SU-DHL-6 (cell line): ENCODE data around the gene KCNJ9.
"Not testable (repeated sequence)": the region's sequence is repeated elsewhere in the genome, so short reads cannot be mapped to it uniquely, and the experiment has no call there.

Source experiments
- H2AFZ ChIP-seq: fragments of 200-600 bp; sonication (generic); 2 replicates; pipeline ENCODE4 v1.6.1; 2014; ENCODE audit warnings: low read depth, mild to moderate bottlenecking, moderate library complexity, mixed read lengths, antibody characterized with exemption, low read length; ENCODE audit not compliant: severe bottlenecking
- H3F3A ChIP-seq: fragments of 200-600 bp; shearing (Covaris generic); 2 replicates; pipeline ENCODE4 v1.6.0; 2016; ENCODE audit warnings: antibody characterized with exemption, mild to moderate bottlenecking; ENCODE audit not compliant: insufficient read depth
- H3K27ac ChIP-seq: fragments of 200-600 bp; sonication (generic); 2 replicates; pipeline ENCODE4 v1.5.1; 2016; ENCODE audit warnings: low read depth, mild to moderate bottlenecking, low read length, moderate library complexity, mixed read lengths
- H3K27me3 ChIP-seq: fragments of 200-600 bp; sonication (generic), shearing (Covaris generic); 2 replicates; pipeline ENCODE4 v1.6.0; 2014; ENCODE audit warnings: mild to moderate bottlenecking, low read length
- H3K36me3 ChIP-seq: fragments of 200-600 bp; sonication (generic); 2 replicates; pipeline ENCODE4 v1.6.1; 2014; ENCODE audit warnings: mild to moderate bottlenecking, low read length, mixed read lengths
- H3K4me2 ChIP-seq: fragments of 300-600, 200-600 bp; shearing (Covaris generic), sonication (generic); 2 replicates; pipeline ENCODE4 v1.6.0; 2014; ENCODE audit warnings: low read length, low read depth, mild to moderate bottlenecking; ENCODE audit not compliant: poor library complexity, severe bottlenecking
- H3K4me3 ChIP-seq: fragments of 200-600 bp; sonication (generic); 2 replicates; pipeline ENCODE4 v1.5.1; 2014; ENCODE audit warnings: antibody characterized with exemption, low read length, mild to moderate bottlenecking, mixed read lengths; ENCODE audit not compliant: insufficient read depth, poor library complexity, severe bottlenecking
- H3K79me2 ChIP-seq: fragments of 200-600 bp; sonication (generic); 2 replicates; pipeline ENCODE4 v1.6.1; 2014; ENCODE audit warnings: mild to moderate bottlenecking, low read length, moderate library complexity; ENCODE audit not compliant: insufficient read depth
- H3K9ac ChIP-seq: fragments of 200-600 bp; sonication (generic); 2 replicates; pipeline ENCODE4 v1.7.0; 2014; ENCODE audit warnings: mild to moderate bottlenecking, low read length
- H3K9me2 ChIP-seq: fragments of 200-600 bp; sonication (generic); replicated peaks from 2 replicates; pipeline ENCODE4 v1.6.1; 2014; ENCODE audit warnings: low read length; ENCODE audit not compliant: insufficient read depth
- H3K9me3 ChIP-seq: fragments of 200-600 bp; sonication (generic); 2 replicates; pipeline ENCODE4 v1.6.1; 2014; ENCODE audit warnings: low read length, mixed read lengths; ENCODE audit not compliant: insufficient read depth
- H4K20me1 ChIP-seq: fragments of 200-600 bp; sonication (generic); 2 replicates; pipeline ENCODE4 v1.6.1; 2014; ENCODE audit warnings: low read depth, mild to moderate bottlenecking, antibody characterized with exemption, low read length, moderate library complexity, mixed read lengths
- CTCF ChIP-seq: fragments of 200-600 bp; sonication (generic); IDR thresholded peaks from one replicate; pipeline ENCODE4 v1.5.1; 2017; ENCODE audit warnings: antibody characterized with exemption, mild to moderate bottlenecking, low read length, moderate library complexity; ENCODE audit not compliant: insufficient read depth, poor library complexity, severe bottlenecking
- EZH2phosphoT487 ChIP-seq: fragments of 200-600 bp; sonication (generic), shearing (Covaris generic); conservative IDR thresholded peaks from 2 replicates; pipeline ENCODE4 v1.6.1; 2018; ENCODE audit warnings: mild to moderate bottlenecking, antibody characterized with exemption, low read length, moderate library complexity, mixed read lengths

Gene KCNJ9

GRCh38 chr1:160124705-160125478, 43.6 kb downstream of the KCNJ9 start:
- Histone ChIP-seq H4K20me1 (no peaks in the 10 kb centered on the region), H3K79me2 (no peaks in the 10 kb centered on the region), H3K9ac (no peak overlapping the region), H3K4me2 (no peak overlapping the region), H3K4me3 (no peak overlapping the region), H3K9me2 (no peaks in the 10 kb centered on the region), H3K27me3 (no peaks in the 10 kb centered on the region), H3K9me3 (no peaks in the 10 kb centered on the region), H3F3A (no peaks in the 10 kb centered on the region), H2AFZ (no peak overlapping the region), H3K36me3 (no peaks in the 10 kb centered on the region), H3K27ac (no peak overlapping the region)
- no peak for TF ChIP-seq EZH2phosphoT487
- no peak for TF ChIP-seq CTCF

DNA sequence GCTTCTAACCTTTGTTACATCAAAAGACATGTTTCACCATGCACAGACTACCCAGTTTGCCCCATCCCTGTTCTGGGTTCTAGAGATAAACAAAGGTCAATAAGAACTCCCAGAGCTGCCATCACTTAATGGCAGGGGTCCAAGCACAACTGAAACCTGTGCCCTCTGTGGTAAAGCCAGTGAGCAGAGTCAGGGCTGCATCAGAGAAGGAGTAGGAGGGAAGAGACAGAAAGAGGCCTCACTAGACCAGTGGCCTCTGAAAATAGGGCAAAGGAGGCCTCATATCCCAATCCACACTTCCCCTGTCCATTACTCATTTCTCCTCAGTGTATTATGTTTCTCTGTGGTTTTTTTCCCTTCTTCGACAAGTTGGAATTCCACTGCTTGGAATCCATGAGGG, 44.4 kb downstream of the KCNJ9 start:
- no peak overlapping the region for H2AFZ ChIP-seq
- H3K9me2 ChIP-seq = no peaks in the 10 kb centered on the region
- H4K20me1 ChIP-seq = no peaks in the 10 kb centered on the region
- H3K27me3 ChIP-seq = no peaks in the 10 kb centered on the region
- H3K36me3 ChIP-seq = no peaks in the 10 kb centered on the region
- no peak overlapping the region for H3K4me2 ChIP-seq
- no peaks in the 10 kb centered on the region for H3K9me3 ChIP-seq
- H3F3A ChIP-seq = no peaks in the 10 kb centered on the region
- H3K27ac ChIP-seq = no peak overlapping the region
- no peak overlapping the region for H3K9ac ChIP-seq
- H3K79me2 ChIP-seq = no peaks in the 10 kb centered on the region
- TF ChIP-seq CTCF (no peak), EZH2phosphoT487 (no peak)
- H3K4me3 ChIP-seq = no peak overlapping the region

- not testable (repeated sequence) for H2AFZ ChIP-seq, H3K27ac ChIP-seq, H3K79me2 ChIP-seq, H4K20me1 ChIP-seq, H3K9me3 ChIP-seq, H3K36me3 ChIP-seq, H3K9me2 ChIP-seq, H3K4me3 ChIP-seq, H3F3A ChIP-seq, H3K27me3 ChIP-seq, H3K4me2 ChIP-seq, H3K9ac ChIP-seq
Observed at GRCh38 chr1:160126342-160126741, 45.0 kb downstream of the KCNJ9 start.

- Histone ChIP-seq H3K27me3 (no peaks in the 10 kb centered on the region), H3F3A (no peaks in the 10 kb centered on the region), H3K27ac (no peak overlapping the region), H3K9ac (no peak overlapping the region), H4K20me1 (no peaks in the 10 kb centered on the region), H3K4me3 (no peak overlapping the region), H3K79me2 (no peaks in the 10 kb centered on the region), H3K9me3 (no peaks in the 10 kb centered on the region), H3K36me3 (no peaks in the 10 kb centered on the region), H2AFZ (no peak overlapping the region), H3K9me2 (no peaks in the 10 kb centered on the region), H3K4me2 (no peak overlapping the region)
- TF ChIP-seq EZH2phosphoT487 = no peak
- TF ChIP-seq CTCF = no peak
Observed at GRCh38 chr1:160127381-160127780, 46.0 kb downstream of the KCNJ9 start.
